HG03103 (cell line): ENCODE data around the gene PLCE1.

Source experiments
- ATAC-seq: cut with Tn5 transposase; IDR thresholded peaks from one replicate; pipeline ENCODE4 v1.9.1; 2021; ENCODE audit warnings: low read depth; ENCODE audit not compliant: unreplicated experiment

PLCE1 gene

DNA sequence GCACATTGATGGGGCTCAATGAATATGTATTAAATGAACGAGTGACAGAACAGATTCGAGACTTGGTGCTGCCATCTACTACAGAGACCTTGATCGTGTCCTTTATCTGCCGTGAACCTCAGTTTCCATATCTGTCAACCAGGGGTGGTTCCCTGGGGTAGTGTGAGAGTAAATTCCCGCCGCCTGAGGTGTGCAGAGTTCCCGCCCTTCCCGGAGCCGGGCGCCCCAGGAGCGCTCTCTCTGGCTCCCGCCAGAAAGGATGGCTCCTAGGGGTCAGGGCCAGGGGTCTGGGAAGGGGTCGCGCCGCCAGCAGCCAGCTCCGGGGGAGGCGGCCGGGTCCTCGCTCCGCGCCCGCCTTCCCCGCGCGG is 333 bp upstream of the PLCE1 start:
- ATAC-seq, result no peak

DNA sequence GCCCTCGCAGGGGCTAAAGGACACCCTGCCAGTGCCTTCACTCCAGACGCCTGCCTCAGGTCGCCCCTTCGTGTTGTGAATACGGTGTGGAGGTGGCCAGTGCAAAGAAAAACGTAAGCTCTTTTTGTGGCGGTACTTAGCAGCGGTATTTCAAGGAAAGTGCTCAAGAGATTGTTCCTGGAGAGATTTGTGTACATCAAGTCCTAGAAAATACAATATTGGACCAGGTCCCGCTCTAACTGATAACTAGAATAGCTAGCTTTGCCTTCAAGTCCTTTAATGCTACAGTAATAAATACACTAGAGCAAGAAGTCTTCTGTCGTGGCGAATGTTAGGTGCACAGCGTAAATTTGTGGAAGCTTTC is 689 bp downstream of the PLCE1 start:
- ATAC-seq, result no peak

DNA sequence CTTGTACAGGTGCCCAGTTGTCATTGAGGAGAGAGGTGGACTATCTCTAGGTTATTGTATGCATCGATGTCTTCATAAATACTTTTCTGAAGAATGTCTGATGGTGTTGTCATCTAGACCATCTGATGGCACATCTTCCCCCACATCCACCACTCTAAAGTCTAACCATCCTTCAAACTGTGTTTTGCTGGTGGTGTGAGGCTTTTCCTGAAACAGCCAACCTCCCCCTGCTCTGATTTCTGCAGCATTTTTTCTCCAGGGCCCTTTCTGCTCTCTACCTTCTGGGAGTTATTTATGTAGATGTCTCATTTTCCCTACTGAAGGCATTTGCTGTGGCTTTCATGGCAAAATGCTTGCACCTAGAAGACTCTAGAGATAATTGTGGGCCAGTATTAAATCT is 1.5 kb downstream of the PLCE1 start:
- no peak for ATAC-seq

DNA sequence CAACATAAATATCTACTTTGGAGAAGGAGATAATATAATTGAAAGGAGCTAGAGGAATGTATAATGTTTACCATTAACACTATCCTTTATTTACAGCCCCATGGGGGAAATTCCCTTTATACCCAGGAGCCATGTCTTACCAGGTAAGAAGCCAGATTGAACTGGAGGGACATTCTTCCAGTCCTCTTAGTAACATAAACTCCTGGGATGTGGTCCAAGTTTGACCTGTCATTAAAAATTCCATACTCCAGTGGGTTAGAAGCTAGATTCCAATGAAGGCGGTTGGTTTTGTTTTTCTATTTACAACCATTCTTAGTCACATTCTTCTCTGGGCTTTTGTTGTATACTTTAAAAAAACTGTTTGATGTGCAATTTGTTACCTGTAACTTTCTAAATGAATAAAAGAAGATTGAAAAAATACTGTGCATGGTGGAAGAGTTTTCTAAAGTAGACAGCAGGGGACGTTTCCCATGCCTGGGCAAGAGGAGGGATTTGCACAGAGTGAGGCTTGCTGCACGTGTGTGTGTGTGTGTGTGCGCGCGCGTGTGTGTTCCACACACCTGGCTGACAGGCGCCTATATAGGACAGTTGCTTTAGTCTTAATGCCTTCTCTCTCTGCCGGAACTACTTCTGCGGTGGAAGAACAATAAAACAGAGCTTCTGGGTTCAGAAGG is 2.0 kb downstream of the PLCE1 start:
- ATAC-seq, result no peak

DNA sequence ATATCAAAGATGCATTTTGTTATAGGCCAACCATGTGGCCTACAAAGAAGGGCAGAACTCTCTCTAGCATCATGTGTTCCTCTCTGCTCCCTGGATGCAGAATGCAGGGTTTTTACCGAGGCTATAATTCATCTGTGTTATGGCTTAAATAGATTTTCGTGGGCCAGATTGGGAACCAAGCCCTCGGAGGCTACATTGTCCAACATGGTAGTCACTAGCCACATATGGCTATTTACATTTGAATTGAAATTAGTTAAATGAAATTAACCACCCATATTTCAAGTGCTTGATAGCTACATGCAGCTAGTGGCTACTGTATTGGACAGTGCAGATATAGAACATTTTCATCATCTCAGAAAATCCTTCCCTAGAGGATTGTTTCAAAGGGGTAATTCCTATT is 2.8 kb downstream of the PLCE1 start:
- ATAC-seq, result no peak

DNA sequence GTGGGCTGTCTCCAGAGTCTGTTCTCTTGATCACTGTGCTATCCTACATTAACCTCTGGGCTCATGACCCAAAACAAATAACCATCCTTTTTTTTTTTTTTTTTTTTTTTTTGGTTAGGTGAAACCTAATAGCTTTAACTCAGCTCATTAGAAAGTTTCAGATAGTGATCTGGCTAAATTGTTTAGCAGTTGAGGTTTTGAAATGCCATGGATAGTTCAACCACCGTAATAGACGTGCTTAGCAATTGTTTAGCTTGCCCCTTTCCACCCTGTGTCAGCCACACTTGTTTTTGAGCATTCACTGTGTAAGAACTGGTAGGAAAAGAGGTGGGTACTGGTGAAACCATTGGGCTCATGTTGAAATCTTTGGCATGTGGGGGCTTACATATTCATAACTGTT is 3.8 kb downstream of the PLCE1 start:
- ATAC-seq, result no peak

DNA sequence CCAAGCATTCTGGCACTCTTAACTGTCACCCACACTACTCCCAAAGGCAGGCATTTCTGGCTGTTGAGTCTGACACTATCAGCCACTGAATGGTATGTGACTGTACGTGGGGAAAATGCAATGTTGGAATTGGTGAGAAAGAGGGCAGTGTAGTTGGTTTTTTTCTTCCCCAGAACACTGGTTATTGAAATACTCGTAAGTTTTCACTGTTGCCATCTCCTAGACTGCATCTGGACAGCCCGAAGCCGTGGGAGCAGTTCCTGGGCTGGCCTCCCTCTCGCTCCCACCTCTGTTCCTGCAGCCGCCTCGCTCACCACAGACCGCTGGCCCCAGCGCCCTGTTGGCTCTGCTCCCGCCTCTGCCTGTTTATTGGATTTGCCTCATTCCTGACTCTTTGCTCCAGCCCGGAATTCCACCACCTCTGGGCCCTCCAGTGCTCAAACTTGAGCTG is 5.7 kb downstream of the PLCE1 start:
- ATAC-seq, result no peak

DNA sequence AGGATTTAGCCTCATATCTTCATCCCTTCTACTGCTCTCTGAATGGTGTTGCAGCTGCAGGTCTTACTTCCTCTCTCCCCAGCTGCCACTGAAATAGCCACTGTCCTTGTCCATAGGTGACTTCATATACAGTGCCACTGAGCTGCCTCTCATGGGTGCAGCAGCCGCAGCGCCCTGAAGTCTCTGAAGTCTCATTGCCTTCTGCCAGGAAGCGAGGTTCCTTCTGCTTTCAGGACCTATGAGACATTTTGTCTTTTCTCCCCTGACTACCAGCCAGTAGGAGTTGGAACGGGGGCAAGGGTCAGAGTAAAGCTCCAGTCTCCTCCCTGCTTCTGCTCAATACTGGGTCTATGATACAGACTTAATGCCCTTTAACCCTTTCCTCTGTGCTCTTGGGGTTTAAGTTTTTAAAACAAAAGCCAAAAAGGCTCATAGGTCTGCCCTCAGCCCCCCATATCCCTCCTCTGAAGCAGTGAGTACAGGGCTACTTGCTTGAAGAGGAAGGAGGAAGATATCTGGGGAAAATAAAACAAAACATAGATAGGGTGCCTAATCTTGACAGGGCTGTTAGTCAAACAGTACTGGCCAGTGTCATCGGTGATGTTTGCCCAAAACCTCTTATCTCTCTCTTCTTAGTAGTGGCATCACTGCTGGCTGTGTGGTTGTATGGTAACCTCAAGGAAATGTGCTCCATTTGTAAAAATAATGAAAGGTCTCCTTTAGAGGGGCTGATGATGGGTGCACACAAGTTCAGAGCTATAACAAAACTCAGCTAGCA is 7.1 kb downstream of the PLCE1 start:
- no peak for ATAC-seq

DNA sequence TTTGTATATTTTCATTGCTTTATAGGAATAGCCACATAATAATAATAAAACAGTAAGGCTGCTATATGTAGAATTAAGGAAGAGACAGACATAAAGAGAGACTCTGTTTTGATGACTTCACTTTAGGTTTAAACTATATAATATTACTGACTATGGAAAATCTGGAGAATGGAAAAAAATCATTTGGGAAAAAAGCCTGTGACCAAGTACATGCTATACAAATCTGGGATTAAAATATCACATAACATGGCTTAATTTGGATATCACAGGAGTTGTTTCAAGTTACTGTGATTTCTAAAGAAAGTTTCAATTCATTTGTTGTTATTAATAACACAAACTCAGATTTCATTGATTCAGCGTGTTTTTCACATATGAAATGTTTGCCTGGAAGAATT is 7.7 kb downstream of the PLCE1 start:
- no peak for ATAC-seq

DNA sequence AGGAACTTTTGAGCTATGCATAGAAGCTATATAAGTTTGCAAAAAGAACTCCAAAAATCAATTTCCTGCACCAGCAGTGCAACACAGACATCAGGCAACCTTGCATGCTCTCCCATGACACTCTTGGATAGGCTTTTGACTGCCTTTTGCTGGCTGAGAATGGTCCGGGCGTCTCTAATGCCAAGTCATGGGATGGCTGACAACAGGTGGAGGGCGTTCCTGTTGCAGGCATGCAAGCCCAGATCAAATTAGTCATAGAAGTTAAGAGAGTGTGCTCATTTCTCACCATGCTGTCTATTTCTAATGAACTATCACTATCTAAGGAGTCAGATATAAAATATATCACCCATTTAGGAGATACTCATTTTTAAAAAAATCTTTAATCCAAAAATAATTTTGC is 8.4 kb downstream of the PLCE1 start:
- no peak for ATAC-seq

DNA sequence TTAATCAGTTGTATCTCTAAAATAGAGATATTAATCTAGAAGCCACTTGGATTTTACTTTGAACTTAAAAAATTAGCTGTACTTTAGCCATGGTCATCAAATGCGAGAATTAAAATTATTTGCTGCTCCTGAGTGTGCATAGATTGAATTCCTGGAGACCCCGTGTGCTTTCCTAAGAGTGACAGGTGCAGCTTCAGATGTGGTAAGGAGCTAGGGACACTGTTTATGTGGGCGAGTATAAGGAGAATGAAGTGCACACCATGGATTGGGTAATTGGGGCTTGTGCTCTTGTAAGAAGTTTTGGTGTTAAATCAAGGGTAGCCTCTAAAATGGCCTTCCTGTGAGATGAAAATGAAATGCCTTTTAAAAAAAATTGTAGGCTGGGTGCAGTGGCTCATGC is 9.8 kb downstream of the PLCE1 start:
- ATAC-seq, result no peak

DNA sequence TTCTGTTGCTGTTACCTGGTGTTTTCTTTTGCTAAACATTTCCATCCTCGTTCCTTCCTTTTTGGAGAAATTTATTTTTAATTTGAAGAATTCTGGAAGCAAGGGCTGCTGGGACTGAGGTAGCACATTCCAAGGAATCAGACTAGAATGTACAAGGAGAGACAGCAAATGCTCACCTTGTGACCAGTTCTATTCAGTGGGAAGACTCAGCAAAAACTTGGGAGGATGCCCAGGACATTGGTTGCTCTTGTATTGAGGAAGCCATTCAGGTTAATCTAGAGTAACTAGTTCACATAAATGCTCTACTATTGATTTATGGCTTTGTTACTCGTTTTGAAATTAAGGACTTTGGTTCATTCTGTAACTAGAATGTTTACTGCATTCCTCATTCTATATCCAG is 11.3 kb downstream of the PLCE1 start:
- ATAC-seq, result no peak

DNA sequence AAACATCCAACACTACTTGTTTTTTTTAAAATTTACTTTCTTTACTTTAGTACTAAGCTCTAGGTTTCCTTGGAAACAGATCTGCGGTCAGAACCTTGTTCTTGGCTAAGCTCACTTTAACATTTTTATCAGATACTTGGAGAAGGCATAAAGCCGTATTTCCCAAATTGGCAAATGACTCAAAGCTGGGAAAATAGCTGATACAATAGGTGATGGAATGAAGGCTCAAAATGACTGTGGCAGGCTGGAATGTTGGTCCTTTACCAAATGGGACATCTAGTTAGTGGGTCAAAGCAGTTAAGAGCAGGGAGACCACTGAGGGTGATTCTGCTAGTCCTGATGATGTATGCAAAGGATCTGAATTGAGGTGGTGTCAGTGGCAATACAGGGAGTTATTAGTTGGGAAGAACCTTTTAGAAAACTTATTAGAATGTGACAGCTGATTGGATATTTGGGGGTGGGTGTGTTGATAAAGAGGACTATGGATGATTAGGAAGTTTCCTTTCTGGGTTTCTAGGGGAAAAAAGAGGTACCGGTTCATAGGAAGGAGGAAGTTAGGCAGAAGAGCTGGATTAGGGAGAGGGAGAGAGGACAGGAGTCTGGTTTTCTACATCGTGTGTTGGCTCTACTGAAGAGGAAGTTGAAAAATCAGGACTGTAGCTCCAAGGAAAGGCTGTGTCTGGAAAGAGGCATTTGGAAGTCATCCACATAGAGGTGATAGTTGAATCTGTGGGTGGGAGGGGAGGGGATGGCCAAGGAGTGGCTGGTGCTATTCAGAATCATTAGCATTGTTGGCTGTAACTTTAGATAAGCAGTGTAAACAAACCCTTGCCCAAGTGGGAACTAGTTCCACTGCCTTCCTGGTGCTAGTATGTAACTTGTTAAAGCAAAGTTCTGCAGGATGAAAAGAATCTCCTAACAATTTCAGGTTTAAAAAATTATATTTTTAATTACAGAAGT is 13.1 kb downstream of the PLCE1 start:
- no peak for ATAC-seq

DNA sequence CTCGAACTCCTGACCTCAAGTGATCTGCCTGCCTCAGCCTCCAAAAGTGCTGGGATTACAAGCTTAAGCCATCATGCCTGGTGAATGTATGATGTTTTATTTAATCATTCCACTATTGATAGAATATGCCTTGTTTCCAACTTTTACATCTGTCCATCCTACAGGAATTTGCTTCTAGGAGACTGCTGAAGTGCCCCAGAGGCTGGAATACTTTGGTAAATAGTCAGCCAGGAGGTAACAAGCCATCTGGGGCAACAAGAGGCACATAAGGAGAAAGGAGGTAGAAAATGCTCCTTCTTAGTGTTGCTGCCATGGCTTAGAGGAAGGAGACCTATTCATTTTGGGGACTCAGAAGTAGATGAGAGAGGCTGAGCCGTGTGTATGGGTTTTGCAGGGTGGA is 14.8 kb downstream of the PLCE1 start:
- no peak for ATAC-seq

DNA sequence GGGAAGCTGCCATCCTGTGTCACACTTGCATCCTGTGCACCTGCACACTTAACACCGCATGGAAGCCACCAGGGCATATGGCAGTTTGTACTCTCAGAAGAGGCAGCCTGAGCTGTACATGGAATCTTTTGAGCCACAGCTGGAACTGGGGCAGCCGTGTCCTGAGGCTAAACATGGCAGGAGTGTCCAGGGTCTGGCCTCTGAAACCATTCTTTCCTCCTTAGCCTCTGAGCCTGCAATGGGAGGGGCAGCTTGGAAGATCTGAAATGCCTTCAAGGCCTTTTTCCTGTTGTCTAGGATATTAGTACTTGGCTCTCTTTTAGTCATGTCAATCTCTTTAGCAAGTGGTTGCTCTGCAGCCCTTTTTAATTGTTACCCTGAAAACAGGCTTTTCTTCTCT is 16.4 kb downstream of the PLCE1 start:
- no peak for ATAC-seq

DNA sequence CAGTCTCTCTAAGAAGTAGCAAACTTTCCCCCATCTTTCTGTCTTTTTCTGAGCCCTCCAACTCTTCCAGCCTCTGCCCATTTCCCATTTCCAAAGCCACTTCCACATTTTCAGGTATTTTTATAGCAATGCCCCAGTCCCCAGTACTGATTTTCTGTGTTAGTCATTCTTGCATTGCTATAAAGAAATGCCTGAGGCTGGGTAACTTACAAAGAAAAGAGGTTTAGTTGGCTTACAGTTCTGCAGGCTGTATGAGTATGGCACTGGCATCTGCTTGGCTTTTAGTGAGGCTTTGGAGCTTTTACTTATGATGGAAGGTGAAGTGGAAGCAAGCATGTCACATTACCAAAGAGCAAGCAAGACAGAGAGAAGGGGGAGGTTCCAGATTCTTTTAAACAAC is 17.2 kb downstream of the PLCE1 start:
- no peak for ATAC-seq

DNA sequence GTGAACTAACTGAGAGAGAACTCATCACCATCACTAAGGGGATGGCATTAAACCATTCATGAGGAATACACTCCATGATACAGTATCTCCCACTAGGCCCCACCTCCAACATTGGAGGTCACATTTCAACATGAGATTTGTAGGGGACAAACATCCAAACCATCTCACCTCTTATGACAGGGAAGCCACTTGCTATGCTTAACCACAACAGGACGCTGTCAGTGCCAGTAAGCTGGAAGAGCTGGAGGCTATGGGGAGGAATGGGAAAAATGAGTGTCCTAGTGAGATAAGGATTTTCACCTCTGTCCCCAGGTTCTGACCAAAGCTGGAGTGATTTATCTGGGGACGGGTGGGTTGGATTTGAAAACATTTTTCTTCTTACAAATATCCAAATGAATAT is 17.6 kb downstream of the PLCE1 start:
- ATAC-seq, result no peak

DNA sequence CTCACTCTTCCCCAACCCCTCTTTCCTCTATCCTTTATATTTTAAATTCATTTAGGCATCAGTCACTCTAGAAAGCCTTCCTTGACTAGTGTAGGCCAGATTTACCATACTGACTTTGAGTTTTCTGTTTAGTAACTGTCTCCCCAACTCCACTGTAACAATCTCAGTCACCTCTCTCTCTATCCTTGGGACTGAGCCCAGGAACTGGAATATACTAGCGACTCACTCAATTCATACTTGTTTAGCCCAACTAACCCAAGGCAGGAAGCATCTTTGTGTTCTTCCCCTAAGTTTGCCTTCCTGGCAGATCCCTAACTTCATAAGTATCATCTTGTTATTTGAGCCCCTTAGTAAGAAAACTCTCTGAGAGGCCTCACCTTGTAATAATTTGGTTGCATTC is 19.1 kb downstream of the PLCE1 start:
- no peak for ATAC-seq

DNA sequence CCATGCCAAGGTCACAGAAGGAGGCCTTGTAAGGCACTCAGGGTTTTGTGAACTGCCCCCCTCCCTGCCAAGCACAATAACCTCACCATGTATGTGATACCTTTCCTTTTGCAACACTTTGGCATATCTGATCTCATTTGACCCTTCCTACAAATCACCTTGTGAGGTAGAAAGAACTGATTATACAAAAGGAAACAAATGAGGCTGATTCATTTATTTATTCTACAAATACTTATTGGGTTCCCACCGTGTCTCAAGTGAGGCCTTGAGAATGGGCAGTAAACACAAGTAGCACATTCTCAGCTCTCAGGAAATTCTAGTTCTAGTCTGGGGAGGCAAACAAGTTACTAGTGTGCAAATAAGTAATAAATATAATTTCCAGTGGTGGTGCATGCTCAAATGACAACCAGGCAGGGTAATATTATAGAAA is 19.6 kb downstream of the PLCE1 start:
- no peak for ATAC-seq

DNA sequence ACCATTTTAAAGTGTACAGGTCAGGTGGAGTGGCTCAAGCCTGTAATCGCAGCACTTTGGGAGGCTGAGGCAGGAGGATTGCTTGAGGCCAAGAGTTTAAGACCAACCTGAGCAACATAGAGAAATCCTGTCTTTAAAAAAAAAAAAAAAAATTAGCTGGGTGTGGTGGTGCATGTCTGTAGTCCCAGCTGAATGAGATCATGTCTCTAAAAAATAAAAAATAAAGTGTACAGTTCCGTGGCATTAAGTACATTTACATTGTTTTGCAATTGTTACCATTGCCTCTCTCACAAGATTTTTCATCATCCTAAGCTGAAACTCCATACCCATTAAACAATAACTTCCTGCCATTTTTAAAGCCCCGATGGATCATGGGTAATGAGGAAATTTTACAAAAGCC is 20.6 kb downstream of the PLCE1 start:
- ATAC-seq, result no peak
